Thymus (tissue), 11 donors: Measurements from ENCODE around the gene ATAD3C. TPM values are rescaled to one million over a fixed set of nuclear protein-coding genes. Genes with fewer than 3 reads are reported as not detected.
"Not testable (repeated sequence)": the region's sequence is repeated elsewhere in the genome, so short reads cannot be mapped to it uniquely, and the experiment has no call there.

Source experiments
- DNase-seq, 9 donors: peaks; one replicate each; pipeline ENCODE4 v3.0.0-alpha.2; 2013; ENCODE audit warnings: low spot score in 9 of 9, low read depth in 6 of 9, missing footprints in 1 of 9
- H3K27ac ChIP-seq, 2 donors: one replicate each; pipeline ENCODE4 v1.5.1; 2013; ENCODE audit warnings: control low read depth in 1 of 2, low read depth in 1 of 2, low read length in 1 of 2, mild to moderate bottlenecking in 1 of 2, moderate library complexity in 1 of 2
- H3K27me3 ChIP-seq, 2 donors: one replicate each; pipeline ENCODE4 v1.5.1; 2013; ENCODE audit warnings: low read length in 1 of 2; ENCODE audit not compliant: control insufficient read depth in 2 of 2, insufficient read depth in 1 of 2
- H3K36me3 ChIP-seq, 2 donors: one replicate each; pipeline ENCODE4 v1.5.1; 2013; ENCODE audit warnings: low read length in 1 of 2, mild to moderate bottlenecking in 1 of 2, moderate library complexity in 1 of 2; ENCODE audit not compliant: control insufficient read depth in 2 of 2, insufficient read depth in 2 of 2
- H3K4me1 ChIP-seq, 2 donors: one replicate each; pipeline ENCODE4 v1.5.1; 2013; ENCODE audit warnings: low read length in 2 of 2; ENCODE audit not compliant: control insufficient read depth in 2 of 2, insufficient read depth in 2 of 2
- H3K4me3 ChIP-seq, 2 donors: one replicate each; pipeline ENCODE4 v1.5.1; 2013; ENCODE audit warnings: low read length in 2 of 2, control low read depth in 1 of 2, mild to moderate bottlenecking in 1 of 2
- H3K9me3 ChIP-seq, 2 donors: one replicate each; pipeline ENCODE4 v1.5.1; 2013; ENCODE audit warnings: low read length in 1 of 2, mild to moderate bottlenecking in 1 of 2; ENCODE audit not compliant: control insufficient read depth in 2 of 2, insufficient read depth in 1 of 2
- WGBS: extraction: QIAGEN DNeasy Blood & Tissue Kit; methylation state at CpG from one replicate; pipeline ENCODE4 v1.1.7; 2013; 5-methylcytosine and 5-hydroxymethylcytosine counted together
- polyA plus RNA-seq: library from polyadenylated mRNA; stranded (reverse); fragments of 200-250 nt; gene quantifications from one replicate; pipeline ENCODE4 v1.2.3, GENCODE V29; 2013
- total RNA-seq: library from RNA; stranded (reverse); fragments of 120-200 nt; gene quantifications from one replicate; pipeline ENCODE4 v1.2.4, GENCODE V29; 2013
- donor health status: healthy.

The ATAD3C gene
- total and polyA plus RNA-seq, 2 donors = 0.24 to 2.8 TPM

DNA sequence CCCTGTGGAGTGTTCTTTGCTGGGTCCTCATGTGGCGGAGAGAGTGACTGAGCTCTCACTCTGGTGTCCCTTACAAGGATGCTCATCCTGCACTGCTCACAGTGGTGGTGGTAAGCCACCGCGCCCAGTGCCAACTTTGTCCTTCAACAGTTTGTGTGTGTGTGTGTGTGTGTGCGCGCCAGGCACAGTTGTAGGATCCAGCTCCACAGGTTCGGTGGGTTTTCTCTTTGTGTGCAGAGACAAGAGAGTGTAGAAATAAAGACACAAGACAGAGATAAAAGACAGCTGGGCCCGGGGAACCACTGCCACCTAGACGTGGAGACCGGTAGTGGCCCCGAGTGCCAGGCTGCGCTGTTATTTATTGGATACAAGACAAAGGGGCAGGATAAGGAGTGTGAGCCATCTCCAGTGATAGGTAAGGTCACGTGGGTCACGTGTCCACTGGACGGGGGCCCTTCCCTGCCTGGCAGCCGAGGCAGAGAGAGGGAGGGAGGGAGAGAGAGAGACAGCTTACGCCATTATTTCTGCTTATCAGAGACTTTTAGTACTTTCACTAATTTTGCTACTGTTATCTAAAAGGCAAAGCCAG is 55.4 kb downstream of the ATAD3C start:
- not testable (repeated sequence) for H3K4me3 ChIP-seq, H3K27me3 ChIP-seq, H3K4me1 ChIP-seq, H3K27ac ChIP-seq, H3K9me3 ChIP-seq, H3K36me3 ChIP-seq
- 43% methylated on average over 16 of the region's 16 CpGs for WGBS
- peak in 5 of 9 donors; percentile 20 to 66 (median 40) for DNase-seq

DNA sequence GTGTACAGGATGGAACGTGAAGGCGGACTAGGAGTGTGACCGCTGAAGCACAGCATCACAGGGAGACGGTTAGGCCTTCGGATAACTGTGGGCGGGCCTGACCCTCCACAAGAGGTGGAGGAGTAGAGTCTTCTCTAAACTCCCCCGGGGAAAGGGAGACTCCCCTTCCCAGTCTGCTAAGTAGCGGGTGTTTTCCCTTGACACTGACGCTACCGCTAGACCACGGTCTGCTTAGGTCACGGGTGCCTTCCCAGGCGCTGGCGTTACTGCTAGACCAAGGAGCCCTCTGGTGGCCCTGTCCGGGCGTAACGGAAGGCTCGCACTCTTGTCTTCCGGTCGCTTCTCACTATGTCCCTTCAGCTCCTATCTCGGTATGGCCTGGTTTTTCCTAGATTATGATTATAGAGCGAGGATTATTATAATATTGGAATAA is 55.9 kb downstream of the ATAD3C start:
- not testable (repeated sequence) for H3K27ac ChIP-seq

DNA sequence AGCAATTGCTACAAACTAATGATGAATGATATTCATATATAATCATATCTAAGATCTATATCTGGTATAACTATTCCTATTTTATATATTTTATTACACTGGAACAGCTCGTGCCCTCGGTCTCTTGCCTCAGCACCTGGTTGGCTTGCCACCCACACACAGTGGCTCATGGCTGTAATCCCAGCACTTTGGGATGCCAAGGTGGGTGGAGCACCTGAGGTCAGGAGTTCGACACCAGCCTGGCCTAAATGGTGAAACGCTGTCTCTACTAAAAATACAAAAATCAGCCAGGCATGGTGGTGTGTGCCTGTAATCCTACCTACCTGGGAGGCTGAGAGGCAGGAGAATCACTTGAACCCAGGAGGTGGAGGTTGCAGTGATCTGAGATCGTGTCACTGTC is 56.3 kb downstream of the ATAD3C start:
- not testable (repeated sequence) for H3K27ac ChIP-seq, H3K9me3 ChIP-seq, H3K36me3 ChIP-seq, DNase-seq, H3K4me1 ChIP-seq, H3K27me3 ChIP-seq, H3K4me3 ChIP-seq
- 91% methylated on average over 5 of the region's 5 CpGs for WGBS

More for the DNA sequence above, 55.9 kb downstream of the ATAD3C start:
- not testable (repeated sequence) for H3K4me3 ChIP-seq, H3K27me3 ChIP-seq, DNase-seq, H3K9me3 ChIP-seq, H3K36me3 ChIP-seq, H3K4me1 ChIP-seq
- WGBS = 24% methylated on average over 16 of the region's 22 CpGs

GRCh38 chr1:1507305-1507704 is 57.8 kb downstream of the ATAD3C start:
- H3K27me3 ChIP-seq = no peaks in the 10 kb centered on the region
- peaks cover 4 to 5% of the 10 kb centered on the region in 2 donors for H3K4me1 ChIP-seq
- no peaks in the 10 kb centered on the region for H3K36me3 ChIP-seq
- no peak for DNase-seq
- H3K4me3 ChIP-seq = no peak overlapping the region
- 98% methylated on average over 4 of the region's 4 CpGs for WGBS
- no peak overlapping the region for H3K27ac ChIP-seq
- no peaks in the 10 kb centered on the region for H3K9me3 ChIP-seq

DNA sequence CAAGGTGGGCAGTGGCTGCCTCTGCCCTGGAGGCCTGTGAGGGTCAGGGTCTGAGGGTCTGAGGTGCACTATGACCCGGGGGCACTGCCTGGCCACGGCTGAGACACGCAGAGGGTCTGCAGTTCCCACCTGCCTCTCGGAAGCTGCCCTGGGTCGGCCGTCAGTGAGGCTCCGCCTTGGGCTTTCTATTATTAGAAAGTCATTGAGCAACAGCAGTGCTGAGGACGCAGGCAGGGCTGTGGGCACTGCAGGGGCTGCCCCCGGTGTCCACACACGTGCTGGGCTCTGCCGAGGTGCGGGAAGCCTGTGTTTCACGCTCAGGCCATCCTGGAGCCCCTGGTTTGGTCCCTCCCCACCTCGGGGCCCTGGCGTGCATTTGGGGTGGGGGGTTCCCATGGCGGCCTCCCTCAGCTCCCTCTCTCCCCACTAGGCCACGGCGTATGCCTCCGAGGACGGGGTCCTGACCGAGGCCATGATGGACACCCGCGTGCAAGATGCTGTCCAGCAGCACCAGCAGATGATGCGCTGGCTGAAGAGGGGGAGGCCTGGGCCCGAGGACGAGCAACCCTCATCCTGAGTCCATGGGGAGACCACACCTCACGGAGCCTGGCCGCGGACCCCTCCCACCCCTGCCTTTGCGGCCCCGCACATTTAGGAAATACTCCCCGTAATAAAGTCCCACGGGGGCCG is 59.4 kb downstream of the ATAD3C start:
- H3K9me3 ChIP-seq, H3K4me1 ChIP-seq, DNase-seq, H3K27me3 ChIP-seq, H3K27ac ChIP-seq, H3K36me3 ChIP-seq, H3K4me3 ChIP-seq: not testable (repeated sequence)
- 93% methylated on average over 33 of the region's 34 CpGs for WGBS

DNA sequence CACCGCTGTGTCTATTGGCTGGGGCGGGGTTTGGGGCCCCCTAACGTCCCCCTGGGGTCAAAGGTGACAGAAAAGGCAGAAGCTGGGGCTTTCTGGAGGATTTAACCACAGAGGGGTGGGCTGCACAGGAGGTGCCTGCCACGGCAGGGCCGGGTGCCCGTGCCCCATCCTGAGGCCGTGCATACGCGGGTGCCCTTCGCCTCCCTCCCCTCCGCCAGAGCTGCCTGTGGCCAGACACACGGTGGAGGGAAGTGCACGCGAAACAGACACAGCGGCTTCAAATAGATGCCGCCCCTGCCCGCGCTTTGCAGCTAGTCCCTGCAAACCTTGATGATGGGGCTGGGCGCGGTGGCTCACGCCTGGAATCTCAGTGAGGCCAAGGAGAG is 60.0 kb downstream of the ATAD3C start:
- not testable (repeated sequence) for H3K9me3 ChIP-seq, H3K36me3 ChIP-seq, H3K27me3 ChIP-seq, H3K4me3 ChIP-seq, H3K4me1 ChIP-seq, DNase-seq, H3K27ac ChIP-seq
- 90% methylated on average over 19 of the region's 21 CpGs for WGBS

GRCh38 chr1:1510912-1511532 is 61.5 kb downstream of the ATAD3C start:
- no peaks in the 10 kb centered on the region for H3K36me3 ChIP-seq
- WGBS = 16% methylated on average over 17 of the region's 17 CpGs
- peak overlapping the region; percentile 69 to 73 for H3K4me3 ChIP-seq
- H3K27ac ChIP-seq = peak overlapping the region; percentile 32 to 69
- H3K4me1 ChIP-seq = peaks cover 4 to 5% of the 10 kb centered on the region in 2 donors
- DNase-seq = no peak
- no peaks in the 10 kb centered on the region for H3K9me3 ChIP-seq
- no peaks in the 10 kb centered on the region for H3K27me3 ChIP-seq

DNA sequence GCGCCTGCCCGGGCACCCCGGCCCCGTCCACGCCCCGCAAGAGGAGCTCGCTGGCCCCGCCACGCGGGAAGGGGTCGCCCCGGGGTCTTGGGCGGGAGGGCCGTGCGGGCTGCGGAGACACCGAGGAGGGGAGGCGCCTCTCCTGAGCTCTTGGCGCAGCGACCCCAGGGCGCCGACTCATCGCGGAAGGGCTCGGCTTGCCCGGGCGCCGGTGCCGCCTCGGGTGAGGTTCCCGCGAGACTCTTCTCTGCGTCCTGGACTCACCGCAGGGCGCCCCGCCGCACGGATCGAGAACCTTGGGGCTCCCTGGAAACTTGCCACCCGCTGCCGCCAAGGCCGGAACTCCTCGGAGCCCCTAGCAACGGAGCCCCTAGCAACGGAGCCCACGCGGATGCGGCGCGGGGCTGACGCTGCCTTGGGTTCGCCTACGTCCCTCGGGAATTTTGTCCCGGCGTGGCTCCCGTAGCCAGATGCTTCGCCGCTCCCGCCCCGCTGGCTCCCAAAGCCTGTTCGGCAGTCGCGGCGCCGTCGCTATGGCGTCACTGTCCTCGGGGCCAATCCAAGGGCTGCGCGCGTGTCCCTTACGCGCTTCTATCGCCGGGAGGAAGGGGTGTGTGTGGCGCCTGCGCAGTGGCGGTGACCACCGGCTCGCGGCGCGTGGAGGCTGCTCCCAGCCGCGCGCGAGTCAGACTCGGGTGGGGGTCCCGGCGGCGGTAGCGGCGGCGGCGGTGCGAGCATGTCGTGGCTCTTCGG is 62.2 kb downstream of the ATAD3C start, which contains the start of gene ATAD3A:
Gene ATAD3A, plus strand, starts transcription at position 630 of the 753 bp plus-strand sequence. Its CDS starts 107 bp downstream, at position 737.
- Histone ChIP-seq H3K27ac (peak within 1 kb of the TSS; percentile 69), H3K4me1 (peaks cover 4 to 5% of the 10 kb centered on the region in 2 donors), H3K36me3 (no peaks in the 10 kb centered on the region), H3K9me3 (no peaks in the 10 kb centered on the region), H3K27me3 (no peaks in the 10 kb centered on the region), H3K4me3 (peak within 1 kb of the TSS; percentile 69 to 73)
- peak; percentile 87 to 98 (median 94) for DNase-seq
- WGBS = under 1% methylated on average over 99 of the region's 99 CpGs

- WGBS = 0% methylated on average over 45 of the region's 52 CpGs
These were observed 62.9 kb downstream of the ATAD3C start for GRCh38 chr1:1512425-1512824.

More at GRCh38 chr1:1512425-1512824, 62.9 kb downstream of the ATAD3C start:
- peak overlapping the region; percentile 43 to 69 for H3K4me3 ChIP-seq
- H3K4me1 ChIP-seq, H3K36me3 ChIP-seq, H3K27me3 ChIP-seq, DNase-seq, H3K27ac ChIP-seq, H3K9me3 ChIP-seq: not testable (repeated sequence)
